GM19324 (cell line): ENCODE results near the gene YKT6.

ENCODE experiments used
- ATAC-seq: cut with Tn5 transposase; IDR thresholded peaks from one replicate; pipeline ENCODE4 v1.9.1; 2021; ENCODE audit warnings: mild to moderate bottlenecking, moderate library complexity; ENCODE audit not compliant: unreplicated experiment, low FRiP score

YKT6 gene

DNA sequence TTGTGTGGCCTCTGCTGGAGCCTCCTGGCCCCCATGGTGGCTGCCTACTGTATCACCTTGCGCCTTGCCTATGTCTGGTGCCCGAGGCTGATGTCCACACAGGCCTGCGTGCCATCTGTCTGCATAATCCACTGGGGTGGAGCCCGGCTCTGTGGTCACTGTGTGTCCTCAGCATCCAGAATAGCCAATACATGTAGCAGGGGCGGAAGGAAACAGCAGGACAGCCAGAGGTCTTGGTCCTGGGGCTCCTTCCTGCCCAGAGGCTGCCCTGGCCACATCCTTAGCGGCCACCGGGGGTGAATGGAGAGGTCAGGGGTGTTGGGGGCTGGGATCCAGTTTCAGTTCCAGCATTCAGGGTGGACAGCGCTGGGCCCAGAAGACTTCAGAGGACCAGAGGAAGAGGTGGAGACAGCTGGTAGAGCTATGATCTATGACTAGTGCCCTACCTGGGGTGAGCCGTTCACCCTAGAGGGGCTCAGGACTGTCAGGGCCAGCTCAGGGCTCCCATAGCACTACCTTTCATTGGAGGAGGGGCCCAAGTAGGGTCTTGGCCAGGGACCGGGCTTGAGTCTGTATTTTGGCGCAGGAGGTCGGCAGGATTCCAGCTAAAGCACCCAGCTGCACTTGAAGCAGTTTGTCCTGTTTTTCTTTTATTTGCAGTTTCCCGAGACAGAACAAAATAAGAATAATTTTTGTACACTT, 15.9 kb downstream of the YKT6 start:
- no peak for ATAC-seq

DNA sequence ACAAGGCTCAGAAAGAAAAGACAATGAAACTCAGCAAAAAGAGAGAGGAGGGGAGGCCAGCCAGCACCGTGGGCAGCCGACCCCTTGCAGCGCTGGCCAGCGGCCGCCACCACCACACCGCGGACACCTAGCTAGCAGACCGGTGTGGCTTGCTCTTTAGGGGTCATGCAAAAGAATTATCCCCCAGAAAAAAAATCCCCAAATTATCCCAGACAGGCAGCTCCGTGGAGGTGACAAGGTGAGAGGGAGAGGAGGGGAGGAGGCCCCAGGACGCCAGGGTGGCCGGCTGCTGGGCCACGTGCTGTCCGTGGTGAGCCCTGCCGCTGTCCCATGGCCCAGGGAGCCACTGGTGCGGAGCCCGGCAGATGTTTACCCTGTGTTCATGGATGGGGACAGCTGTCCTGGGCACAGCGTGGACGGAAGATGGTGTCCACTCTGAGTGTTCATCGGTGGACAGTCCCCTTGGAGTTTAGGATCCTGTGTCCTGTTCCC, 16.5 kb downstream of the YKT6 start:
- ATAC-seq: no peak

DNA sequence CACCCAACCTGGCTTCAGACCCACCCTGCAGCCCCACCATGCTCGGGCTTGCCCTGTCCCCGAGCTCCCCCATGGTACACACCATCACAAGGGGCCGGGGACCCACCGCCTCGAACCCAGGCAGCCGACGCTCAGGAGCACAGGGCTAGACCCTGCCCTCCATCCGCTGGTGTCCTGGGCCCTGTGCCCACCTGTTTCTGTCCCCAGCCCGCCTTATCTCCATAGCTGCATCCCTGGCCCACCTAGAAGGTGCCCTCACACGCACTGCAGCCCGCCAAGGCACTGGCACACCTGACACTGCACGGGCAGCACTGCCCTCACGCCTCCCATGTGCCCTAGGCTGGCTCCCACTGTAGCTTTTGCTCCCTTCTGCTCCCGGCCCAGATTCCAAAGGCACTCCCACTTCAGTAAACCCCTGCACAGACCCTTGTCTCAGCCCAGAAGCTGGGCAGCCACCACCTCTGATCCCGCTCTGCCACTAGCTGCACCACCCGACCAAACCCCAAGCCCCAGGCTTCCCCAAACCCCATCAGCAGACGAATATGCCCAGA, 17.1 kb downstream of the YKT6 start:
- no peak for ATAC-seq

DNA sequence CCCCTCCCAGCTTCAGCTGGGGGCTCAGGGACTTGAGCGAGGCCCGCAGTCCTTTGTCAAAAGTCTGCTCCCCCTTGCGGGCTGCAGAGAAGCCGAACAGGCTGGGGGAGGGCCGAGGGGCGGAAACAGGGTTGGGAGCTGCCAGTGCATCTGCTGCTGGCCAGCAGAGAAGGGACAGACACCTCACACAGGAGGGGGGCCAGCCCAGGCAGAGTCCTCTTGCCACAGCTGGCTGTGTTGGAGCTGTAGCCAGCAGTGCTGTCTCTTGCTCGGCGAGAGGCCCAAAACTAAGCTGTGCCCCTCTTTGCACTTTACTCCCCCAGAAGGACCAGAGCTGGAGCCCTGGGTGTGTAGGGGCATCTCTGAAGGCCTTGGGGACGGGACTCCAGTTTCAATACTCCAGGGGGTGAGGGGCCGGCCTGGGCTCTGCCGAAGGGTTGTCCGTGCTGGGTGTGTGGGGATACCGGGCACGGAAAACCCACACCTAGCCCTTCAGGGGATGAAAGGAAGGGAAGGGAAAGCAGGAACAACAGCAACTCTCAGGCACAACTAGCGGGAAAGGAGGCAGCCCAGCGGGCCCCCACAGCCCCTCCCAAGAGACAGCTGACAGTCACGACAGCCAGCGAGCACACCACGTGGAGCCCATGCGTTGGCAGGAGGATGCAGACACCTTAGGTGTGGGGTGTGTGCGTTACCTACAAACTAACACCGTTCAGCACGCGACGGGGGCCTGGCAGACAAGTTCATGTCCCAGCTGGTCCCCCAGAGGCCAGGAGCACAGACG, 17.8 kb downstream of the YKT6 start:
- ATAC-seq: no peak

DNA sequence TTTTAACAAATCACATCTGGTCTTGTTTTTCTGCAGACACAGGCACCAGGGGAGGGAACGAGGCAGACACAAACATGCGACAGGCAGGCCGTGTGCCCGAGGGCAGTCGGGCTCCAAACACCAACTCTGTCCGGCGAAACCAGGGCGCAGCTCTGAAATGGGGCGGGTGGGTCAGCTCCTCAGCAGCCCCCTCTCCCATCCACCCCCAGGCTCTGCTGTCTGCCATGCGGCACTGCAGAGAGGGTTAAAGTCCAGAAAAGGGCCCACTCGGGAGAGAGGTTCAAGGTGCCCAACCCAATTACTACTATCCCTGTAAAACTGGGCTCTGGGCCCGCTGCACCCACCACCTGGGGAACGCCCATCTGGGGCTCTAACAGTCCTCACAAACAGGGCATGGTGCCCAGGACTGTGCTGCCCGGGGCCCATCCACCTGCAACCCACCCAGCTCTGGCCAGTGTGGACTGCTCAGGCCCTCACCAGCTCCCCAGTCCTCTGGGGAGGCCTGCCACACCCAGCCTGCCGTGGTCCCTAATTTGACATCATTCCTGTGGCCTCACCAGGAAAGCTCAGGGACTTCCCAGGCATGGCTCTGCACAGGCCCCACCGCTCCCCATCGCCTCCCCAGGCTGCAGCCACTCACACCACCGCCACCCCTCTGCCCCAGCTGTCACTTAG, 18.7 kb downstream of the YKT6 start:
- ATAC-seq: no peak

DNA sequence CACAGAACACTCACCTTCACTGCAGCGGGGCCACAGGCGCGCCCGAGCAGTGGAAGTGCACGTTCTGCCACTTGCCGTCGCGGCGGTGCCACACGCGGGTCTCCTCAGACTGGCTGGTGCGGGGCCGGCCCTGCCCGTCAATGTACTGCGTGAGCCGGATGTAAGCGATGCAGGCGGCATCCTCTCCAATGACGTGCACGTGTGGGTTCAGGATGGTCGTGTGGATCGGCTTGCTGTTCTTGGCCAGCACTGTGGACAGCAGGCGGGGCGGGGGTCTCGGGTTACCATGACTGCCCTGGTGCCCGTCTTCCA, 19.2 kb downstream of the YKT6 start:
- no peak for ATAC-seq

DNA sequence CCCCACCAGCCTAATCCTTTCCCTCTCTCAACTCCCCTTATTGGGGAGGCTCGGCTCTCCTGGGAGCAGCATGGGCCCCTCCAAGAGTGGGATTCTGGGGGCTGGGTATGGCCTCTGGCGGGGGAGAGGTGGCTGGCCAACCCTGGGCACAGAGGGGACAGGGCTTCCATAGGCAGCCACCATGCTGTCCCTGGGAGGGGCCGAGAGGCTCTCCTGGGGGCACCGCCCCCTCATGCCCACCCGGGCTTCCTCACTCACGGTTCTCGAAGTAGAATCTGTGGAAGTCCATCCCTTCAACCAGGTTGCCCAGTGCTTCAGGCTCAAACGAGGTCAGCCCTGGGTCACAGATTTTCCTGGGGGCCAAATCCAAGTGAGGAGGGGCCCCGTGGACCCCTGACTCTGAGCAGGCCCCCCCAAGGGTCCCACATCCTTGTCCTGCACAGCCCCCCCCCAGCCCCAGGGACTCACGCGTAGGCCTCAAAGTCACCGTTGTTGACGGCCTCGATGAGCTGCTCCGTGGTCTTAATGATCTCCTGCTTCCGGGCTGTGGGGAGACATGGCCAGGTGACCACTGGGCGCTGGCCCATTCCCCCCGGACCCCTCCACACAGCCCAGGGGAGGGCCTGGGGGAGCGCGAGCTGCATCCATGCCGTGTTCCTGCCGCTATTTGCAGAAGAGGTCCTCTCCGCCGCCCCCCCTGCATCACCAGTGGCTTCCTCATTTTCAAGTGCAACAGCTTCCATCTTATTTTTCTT, 19.8 kb downstream of the YKT6 start:
- ATAC-seq: no peak

DNA sequence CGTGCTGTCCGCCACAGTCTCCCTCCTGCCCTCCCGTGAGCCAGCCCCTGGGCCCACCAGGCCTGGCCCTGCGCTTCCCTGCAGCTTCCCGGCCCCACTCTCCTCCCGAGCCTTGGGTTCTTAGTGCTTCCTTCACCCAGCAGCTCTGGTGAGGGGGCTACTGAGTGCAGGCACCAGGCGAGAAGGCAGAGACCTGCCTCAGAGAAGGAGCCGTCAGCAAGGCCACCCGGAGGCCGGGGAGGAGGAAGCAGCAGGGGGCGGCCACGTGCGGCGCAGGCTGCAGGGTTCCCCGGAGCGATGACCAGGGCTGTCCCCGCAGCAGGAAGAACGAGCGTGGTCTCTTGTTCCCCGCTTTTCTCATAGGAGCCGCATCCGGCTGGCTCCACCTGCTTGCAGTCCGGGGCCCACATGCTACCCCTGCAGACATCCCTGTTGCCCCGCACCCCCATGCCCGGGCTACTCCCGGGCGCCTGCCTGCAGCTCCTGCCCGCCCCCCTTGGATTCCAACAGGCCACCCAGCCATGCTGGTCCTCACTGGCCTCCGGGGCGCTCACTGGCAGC, 20.5 kb downstream of the YKT6 start:
- no peak for ATAC-seq

DNA sequence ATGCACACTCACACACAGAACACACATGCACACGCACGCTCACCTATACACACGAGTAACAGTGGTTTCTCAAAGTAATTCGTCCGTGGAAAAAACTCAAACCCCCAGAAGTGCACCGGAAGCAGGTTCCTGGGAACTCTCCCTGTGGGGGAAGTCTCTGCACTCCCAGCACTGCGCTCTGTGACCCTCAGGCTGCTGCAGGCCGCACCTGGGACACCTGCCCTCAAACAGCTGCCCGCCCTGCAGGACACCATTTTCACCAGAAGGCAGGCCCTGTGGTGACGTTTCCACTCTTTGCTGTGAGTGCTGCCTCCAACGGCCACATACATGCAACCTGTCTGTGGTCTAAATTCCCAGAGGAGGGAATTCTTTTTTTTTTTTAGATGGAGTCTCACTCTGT, 21.3 kb downstream of the YKT6 start:
- ATAC-seq: no peak

DNA sequence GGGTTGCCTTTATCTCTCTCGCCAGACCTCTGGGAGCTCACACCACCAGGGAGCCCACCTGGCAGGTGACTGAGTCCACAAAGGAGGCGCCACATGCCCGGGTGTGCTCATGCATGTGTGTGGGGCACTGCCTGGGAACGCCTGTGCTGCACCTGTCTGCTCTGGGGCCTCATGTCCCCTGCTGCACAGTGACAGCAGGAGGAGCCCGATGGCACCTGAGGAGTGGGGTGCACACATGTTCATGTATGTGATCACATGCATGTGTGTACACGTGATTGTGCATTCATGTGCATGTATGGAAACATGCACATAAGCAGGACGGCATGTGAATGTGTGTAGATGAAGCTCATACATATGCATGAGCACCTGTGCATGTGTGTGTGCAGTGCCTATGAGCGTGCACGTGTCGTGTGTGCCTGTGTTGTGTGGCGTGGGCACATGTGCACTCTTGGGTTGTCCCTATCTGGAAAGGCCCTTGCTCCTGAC, 22.0 kb downstream of the YKT6 start:
- ATAC-seq: no peak

DNA sequence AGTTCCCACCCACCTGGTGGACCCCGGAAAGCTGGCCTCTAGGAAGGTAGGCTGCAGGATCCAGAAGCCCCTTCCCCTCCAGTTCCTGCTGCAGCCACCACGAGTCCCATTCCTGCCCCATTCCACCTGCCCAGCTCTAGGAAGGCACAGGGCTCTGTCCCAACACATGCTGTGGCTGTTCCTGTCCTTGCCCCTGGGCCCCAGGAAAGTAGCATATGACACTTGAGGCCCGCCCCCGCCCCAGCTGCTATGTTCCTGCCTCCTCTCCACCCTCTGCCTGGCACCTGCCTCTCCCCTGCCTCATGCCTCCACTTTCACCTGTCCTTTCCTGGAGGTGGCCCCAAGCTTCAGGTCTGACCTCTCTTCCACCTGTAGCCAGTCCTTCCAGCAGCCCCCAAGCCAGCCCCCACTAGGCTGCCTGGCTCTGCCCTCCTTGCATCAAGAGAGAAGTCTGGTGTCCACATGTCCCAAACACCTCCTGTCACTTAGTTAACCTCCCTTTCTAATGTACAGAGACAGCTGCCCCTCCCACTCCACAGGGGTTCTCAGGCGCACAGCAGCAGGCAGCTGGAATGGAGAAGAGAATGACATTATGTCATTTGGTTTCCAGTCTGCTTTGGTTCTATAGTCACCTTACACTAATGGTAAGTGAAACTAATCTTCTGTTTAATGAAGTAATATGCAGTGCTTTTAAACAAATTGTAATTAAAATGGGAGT, 22.7 kb downstream of the YKT6 start:
- no peak for ATAC-seq

DNA sequence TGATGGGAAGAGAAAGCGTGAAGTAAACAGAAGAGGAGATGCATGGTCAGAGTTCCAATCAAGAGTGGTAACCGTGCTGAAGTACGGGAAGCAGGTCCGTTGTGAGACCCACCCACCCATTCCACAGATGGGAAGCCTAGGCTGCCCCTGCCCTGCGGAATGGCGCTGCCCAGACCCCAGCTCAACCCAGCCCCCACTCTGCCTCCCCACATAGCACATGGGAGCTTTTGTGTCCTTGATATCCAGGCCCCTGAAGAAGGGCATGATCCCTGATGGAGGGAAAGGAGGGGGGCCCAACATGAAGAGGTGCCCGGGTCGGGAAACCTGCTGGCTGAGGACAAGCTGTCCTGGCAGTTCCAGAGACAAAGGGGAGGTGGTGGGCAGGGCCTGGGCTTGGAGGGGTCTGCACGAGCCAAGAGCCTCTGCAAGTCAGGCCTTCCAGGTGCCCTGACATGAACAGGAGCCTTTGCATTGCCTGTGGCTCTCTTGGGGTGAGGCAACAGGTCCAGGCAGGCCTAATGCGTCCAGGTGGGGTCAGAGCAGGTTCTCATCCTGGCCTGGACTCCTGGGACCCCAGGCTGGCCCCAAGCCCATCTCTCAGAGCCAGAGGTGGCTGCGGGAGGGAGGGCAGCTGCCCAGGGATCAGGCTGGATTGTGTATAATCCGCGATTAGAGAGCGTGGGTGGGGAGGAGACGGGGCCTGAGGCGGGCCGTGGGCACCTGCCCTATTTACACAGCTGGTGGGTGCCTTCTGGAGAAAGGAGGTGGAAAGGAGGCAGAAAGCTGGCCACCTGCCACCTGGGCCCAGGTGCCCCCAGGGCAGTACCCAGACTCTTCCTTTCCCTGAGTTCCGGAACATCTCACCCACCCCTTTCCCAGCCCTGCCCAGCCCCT, 23.5 kb downstream of the YKT6 start:
- ATAC-seq: no peak

DNA sequence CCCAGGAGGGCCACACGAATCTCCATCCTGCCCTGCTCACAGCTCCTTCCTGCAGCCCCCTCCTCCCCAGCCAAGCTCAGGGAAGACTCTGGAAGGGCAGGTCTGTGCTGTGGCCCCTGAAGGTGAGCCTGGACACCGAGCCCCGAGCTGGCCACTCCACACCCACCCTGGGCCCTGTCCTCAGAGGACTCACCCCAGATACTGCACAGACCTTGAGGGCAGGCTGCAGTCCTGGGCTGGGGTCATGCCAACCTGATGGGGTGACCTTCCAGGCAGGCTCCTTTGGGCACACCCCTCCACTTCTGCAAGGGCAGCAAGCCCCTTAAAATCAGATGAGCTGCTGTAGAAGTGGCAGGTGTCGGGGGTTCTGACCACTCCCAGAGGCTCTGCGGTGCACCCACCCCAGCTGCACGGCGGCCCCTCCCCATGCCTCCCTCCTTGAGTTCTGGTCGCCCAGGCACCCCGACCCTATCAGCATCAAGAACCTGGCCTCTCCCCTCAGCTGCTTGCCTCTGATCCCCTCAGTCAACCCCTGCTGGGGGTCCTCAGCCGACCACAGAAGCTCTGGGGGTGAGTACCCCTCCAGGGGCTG, 24.3 kb downstream of the YKT6 start:
- no peak for ATAC-seq

DNA sequence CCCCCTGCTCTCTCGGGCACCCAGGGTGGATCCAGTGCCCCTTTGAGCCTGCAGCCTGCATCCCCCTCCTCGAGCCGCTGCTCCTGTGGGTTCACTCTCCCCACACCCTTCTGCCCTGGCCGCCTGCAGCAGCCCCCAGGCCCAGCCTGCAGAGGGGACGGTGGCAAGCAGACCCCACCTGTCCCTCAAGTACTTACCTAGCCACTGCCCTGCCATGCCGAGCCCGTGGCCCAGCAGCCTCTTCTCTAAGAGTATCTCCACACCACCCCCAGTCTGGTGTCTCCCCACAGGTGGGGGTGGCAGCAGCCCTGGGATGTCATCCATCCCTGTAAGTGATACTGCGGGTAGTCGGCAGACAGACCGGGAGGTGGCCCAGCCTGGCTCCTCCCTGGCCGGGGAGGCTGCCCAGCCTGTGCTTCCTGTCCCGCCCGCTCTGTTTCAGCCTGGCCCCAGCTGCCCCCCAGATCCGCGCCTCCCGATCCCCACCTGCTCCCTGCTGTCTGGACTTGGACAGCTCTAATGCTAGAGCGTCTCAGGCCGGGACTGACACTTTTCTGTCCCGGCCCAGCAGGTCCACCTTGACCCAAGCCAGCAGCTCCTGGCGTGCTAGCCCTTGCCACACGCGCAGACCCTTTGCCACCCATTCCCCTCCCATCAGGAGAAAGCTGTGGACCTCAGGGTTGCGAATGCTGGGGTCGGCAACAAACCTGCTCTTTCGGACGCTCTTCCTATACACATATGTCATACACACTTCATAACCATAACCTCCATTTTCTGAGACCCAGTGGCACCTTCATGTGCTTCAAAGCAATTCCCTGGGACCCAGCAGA, 25.0 kb downstream of the YKT6 start:
- ATAC-seq: no peak

DNA sequence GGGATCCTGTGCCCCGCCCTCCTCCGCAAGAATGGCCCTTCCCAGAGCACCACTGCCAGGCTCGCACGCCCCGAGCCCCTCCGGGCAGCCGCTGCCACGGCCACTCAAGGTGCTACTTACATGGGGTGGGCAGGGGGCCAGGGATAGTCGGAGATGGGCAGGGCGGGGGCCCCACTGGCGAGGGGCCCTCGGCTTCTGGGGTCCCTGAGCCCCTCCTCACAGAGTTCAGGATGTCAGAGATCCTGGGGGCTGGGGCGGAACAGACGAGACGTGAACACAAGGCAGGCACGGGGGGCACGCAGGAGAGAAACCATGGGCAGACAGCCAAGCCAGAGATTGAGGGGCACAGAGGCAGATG, 25.6 kb downstream of the YKT6 start:
- no peak for ATAC-seq

DNA sequence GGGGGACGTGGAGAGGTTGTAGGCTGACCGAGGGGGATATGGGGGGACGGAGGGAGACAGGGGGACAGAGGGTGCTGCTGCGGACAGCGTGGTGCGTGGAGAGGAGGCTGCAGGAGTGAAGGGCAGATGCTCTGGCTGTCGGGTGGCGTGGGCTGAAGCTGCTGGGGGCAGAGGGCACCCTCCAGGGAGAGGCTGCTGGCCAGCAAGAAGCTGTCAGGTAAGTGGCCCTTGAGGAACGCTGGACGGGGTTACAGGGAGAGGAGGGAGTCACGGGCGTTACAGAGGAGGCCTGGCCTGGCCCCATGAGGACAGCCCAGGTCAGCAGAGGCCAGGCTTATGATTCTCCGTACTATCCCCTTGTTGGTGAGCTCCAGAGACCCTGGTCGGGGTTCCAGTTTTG, 27.1 kb downstream of the YKT6 start:
- no peak for ATAC-seq

DNA sequence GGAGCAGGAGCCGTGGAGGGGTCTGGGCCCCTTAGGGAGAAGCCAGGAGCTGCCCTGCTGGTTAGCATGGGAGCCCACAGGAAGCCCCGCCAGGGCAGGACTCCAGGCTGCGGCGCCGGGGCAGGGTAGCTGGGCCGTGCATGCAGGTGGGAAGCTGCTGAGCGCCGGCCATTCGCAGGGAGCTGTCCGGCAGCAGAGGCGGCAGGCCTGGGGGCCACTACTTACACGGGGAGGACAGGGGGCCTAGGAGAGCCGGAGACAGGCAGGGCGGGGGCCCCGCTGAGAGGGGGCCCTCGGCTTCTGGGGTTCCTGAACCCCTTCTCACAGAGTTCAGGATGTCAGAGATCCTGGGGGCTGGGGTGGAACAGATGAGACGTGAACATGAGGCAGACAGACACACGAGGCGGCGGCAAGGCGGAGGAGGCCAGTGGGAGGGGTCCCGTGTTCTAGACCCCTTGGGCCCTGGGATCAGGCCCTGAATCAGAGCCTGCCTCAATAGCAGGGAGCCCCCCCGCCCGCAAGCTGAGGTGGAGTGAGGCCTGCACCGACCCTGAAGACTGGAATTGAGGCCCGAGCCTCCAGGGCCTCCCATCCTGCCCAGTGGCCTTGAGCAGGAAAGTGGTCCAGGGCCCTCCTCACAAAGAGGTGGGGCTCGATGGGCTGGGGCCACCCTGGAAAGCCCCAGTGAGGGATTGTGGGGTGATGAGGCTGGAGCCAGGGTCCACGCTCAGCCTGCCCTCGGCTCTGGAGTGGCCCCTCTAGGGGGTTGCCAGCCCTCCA, 28.0 kb downstream of the YKT6 start:
- ATAC-seq: no peak
